ENCODE measurements around the gene FUT3. TPM values are rescaled to one million over a fixed set of nuclear protein-coding genes. Genes with fewer than 3 reads are reported as not detected.

The FUT3 gene
- total RNA-seq, 4 donors from 2014 or later, result 0.76 to 3.8 (median 1.9) TPM

GRCh38 chr19:5895409-5895808 is 44.2 kb upstream of the FUT3 start:
- no peak for DNase-seq (ENCODE audit: low spot score in 2 of 2)
- TF ChIP-seq CTCF (IDR thresholded peaks at IDR 0.05), result no peak
- no peak for TF ChIP-seq POLR2A (IDR thresholded peaks at IDR 0.05)
- no peak overlapping the region for H3K4me3 ChIP-seq (ENCODE audit: low read depth, poor library complexity, severe bottlenecking)
- intact Hi-C loops (cut with DNase I; ENCODE audit: low total_unique reads), result no loop called here
- WGBS, 2 donors, result 73 to 75% methylated on average over 13 to 14 of the region's 15 CpGs

- 59 to 62% methylated on average over 8 to 22 of the region's 28 CpGs for WGBS, 2 donors
- intact Hi-C loops (cut with DNase I; ENCODE audit: low total_unique reads), result no loop called here
- DNase-seq (ENCODE audit: low spot score in 2 of 2), result no peak
- no peak overlapping the region for H3K4me3 ChIP-seq (ENCODE audit: low read depth, poor library complexity, severe bottlenecking)
- TF ChIP-seq POLR2A (IDR thresholded peaks at IDR 0.05) (no peak), CTCF (IDR thresholded peaks at IDR 0.05) (no peak)
Observed at GRCh38 chr19:5894704-5895349, 43.6 kb upstream of the FUT3 start.

- intact Hi-C loops (cut with DNase I; ENCODE audit: low total_unique reads), result no loop called here
- 40 to 45% methylated on average over 18 to 23 of the region's 28 CpGs for WGBS, 2 donors
- TF ChIP-seq CTCF (IDR thresholded peaks at IDR 0.05) (no peak), POLR2A (IDR thresholded peaks at IDR 0.05) (no peak)
- no peak for DNase-seq (ENCODE audit: low spot score in 2 of 2)
- H3K4me3 ChIP-seq (ENCODE audit: low read depth, poor library complexity, severe bottlenecking), result no peak overlapping the region
Observed at GRCh38 chr19:5893907-5894703, 42.9 kb upstream of the FUT3 start.

- DNase-seq (ENCODE audit: low spot score in 2 of 2), result no peak
- 46 to 55% methylated on average over 13 of the region's 13 CpGs for WGBS, 2 donors
- H3K4me3 ChIP-seq (ENCODE audit: low read depth, poor library complexity, severe bottlenecking), result no peak overlapping the region
- TF ChIP-seq CTCF (IDR thresholded peaks at IDR 0.05) (no peak), POLR2A (IDR thresholded peaks at IDR 0.05) (no peak)
- intact Hi-C loops (cut with DNase I; ENCODE audit: low total_unique reads), result no loop called here
Observed at GRCh38 chr19:5893296-5893903, 42.2 kb upstream of the FUT3 start.

GRCh38 chr19:5892772-5893275 is 41.6 kb upstream of the FUT3 start:
- TF ChIP-seq POLR2A (IDR thresholded peaks at IDR 0.05), result no peak
- no peak for TF ChIP-seq CTCF (IDR thresholded peaks at IDR 0.05)
- 54 to 73% methylated on average over 15 of the region's 15 CpGs for whole genome bisulfite sequencing, 2 donors

More at GRCh38 chr19:5892772-5893275, 41.6 kb upstream of the FUT3 start:
- intact Hi-C loops (cut with DNase I; ENCODE audit: low total_unique reads), result no loop called here
- H3K4me3 ChIP-seq (ENCODE audit: low read depth, poor library complexity, severe bottlenecking), result no peak overlapping the region
- no peak for DNase-seq (ENCODE audit: low spot score in 2 of 2)

Data from lower leg skin (tissue), 4 donors.